Stomach (tissue), 9 donors: Measurements from ENCODE around the gene CTDSPL. TPM values are rescaled to one million over a fixed set of nuclear protein-coding genes. Genes with fewer than 3 reads are reported as not detected.

Experiments used
- DNase-seq, 2 donors: peaks; one replicate each; pipeline versions ENCODE4 v3.0.0 to v3.0.0-alpha.2; 2013 to 2019
- H3K27ac ChIP-seq, 5 donors: fragments of 200-600 bp in 4 of 5; sonication (generic) in 4 of 5; one replicate each; pipeline ENCODE4 v1.5.1; 2013 to 2019; ENCODE audit warnings: mild to moderate bottlenecking in 1 of 5, moderate library complexity in 1 of 5
- H3K27me3 ChIP-seq, 3 donors: fragments of 200-600 bp; sonication (generic); one replicate each; pipeline ENCODE4 v1.5.1; 2017 to 2019; ENCODE audit warnings: mixed run types in 1 of 3
- H3K36me3 ChIP-seq, 4 donors: fragments of 200-600 bp; sonication (generic); 1 replicate in 3 of 4; 2 replicates in 1 of 4; pipeline ENCODE4 v1.5.1; 2016 to 2019
- H3K4me1 ChIP-seq, 4 donors: fragments of 200-600 bp; sonication (generic); one replicate each; pipeline ENCODE4 v1.5.1; 2016 to 2019
- H3K4me3 ChIP-seq, 4 donors: fragments of 200-600 bp; sonication (generic) in 3 of 4; one replicate each; pipeline ENCODE4 v1.5.1; 2016 to 2019; ENCODE audit warnings: mild to moderate bottlenecking in 1 of 4
- H3K9me3 ChIP-seq, 4 donors: fragments of 200-600 bp; sonication (generic); one replicate each; pipeline ENCODE4 v1.5.1; 2016 to 2019
- CTCF ChIP-seq, 7 experiments: fragments of 450-650 bp in 4 of 7; fragments of 200-600 bp in 3 of 7; sonication (generic) in 3 of 7; IDR thresholded peaks; one replicate each; pipeline ENCODE4 v1.5.1; 2016 to 2019; ENCODE audit warnings: antibody characterized with exemption in 7 of 7, control low read depth in 2 of 7, mild to moderate bottlenecking in 1 of 7
- EP300 ChIP-seq: sonication (generic); formaldehyde crosslinking; IDR thresholded peaks from one replicate; pipeline ENCODE4 v1.6.1; 2017; ENCODE audit warnings: antibody characterized with exemption
- POLR2A ChIP-seq, 4 donors: fragments of 450-650 bp; IDR thresholded peaks; one replicate each; pipeline ENCODE4 v1.6.1; 2016; ENCODE audit warnings: antibody characterized with exemption in 4 of 4, control low read depth in 2 of 4, mild to moderate bottlenecking in 1 of 4, moderate library complexity in 1 of 4
- POLR2AphosphoS5 ChIP-seq, 3 donors: sonication (generic); formaldehyde crosslinking; IDR thresholded peaks; one replicate each; pipeline ENCODE4 v1.6.1; 2016; ENCODE audit warnings: antibody characterized with exemption in 3 of 3
- WGBS, 5 donors: extraction: QIAGEN DNeasy Blood & Tissue Kit in 3 of 5; methylation state at CpG; one replicate each; pipeline versions ENCODE4 v1.1.5 to v1.1.7; 2013 to 2018; 5-methylcytosine and 5-hydroxymethylcytosine counted together
- intact Hi-C: fragments of 100-400 bp; cut with DNase I; formaldehyde crosslinking; loops from one replicate; pipeline ENCODE4 v1.15.1; 2023; ENCODE audit warnings: low total_unique reads
- polyA plus RNA-seq, 3 donors: library from polyadenylated mRNA; stranded (reverse); fragments of 200-250 nt; gene quantifications; one replicate each; pipeline ENCODE4 v1.2.3, GENCODE V29; 2013
- total RNA-seq, 5 donors: library from RNA; depleted of rRNA; stranded (reverse); fragments of >200 nt; gene quantifications; one replicate each; pipeline versions ENCODE4 v1.1.0 to v1.2.3, GENCODE V29; 2014 to 2016
- donor health status: healthy with polysubstance abuse.
- donor health status: Bipolar disorder and iron deficiency.
- donor health status: healthy.

The CTDSPL gene
- total and polyA plus RNA-seq, 8 donors: 13.4 to 54.9 (median 30.2) TPM

- peak overlapping the region in 4 of 5 donors; percentile 68 to 91 (median 82) for H3K27ac ChIP-seq
- intact Hi-C loops: no loop called here
- peaks cover 36 to 72% (median 57%) of the 10 kb centered on the region in 4 donors for H3K4me1 ChIP-seq
- H3K36me3 ChIP-seq: no peaks in the 10 kb centered on the region
- WGBS, 5 donors: 85 to 90% (median 87%) methylated on average over 5 to 6 of the region's 6 CpGs
- H3K4me3 ChIP-seq: no peak overlapping the region
- TF ChIP-seq CTCF (IDR thresholded peaks at IDR 0.05) (no peak), POLR2A (IDR thresholded peaks at IDR 0.05) (no peak), POLR2AphosphoS5 (IDR thresholded peaks at IDR 0.05) (no peak), EP300 (no peak)
- DNase-seq: no peak
- H3K9me3 ChIP-seq: no peaks in the 10 kb centered on the region
- peaks cover 0 to 23% (median 0%) of the 10 kb centered on the region in 3 donors for H3K27me3 ChIP-seq
Measured at GRCh38 chr3:38027466-38028465, 166.1 kb downstream of the CTDSPL start.

- DNase-seq: peak in 1 of 2 donors; percentile 73
- H3K4me1 ChIP-seq: peaks cover 33 to 62% (median 49%) of the 10 kb centered on the region in 4 donors
- 19 to 33% (median 26%) methylated on average over 16 to 45 of the region's 45 CpGs for WGBS, 5 donors
- H3K36me3 ChIP-seq: no peaks in the 10 kb centered on the region
- peak overlapping the region; percentile 57 to 68 (median 66) for H3K4me3 ChIP-seq
- H3K27ac ChIP-seq: peak overlapping the region; percentile 18 to 91 (median 80)
- intact Hi-C loops: no loop called here
- H3K27me3 ChIP-seq: peaks cover 0 to 23% (median 0%) of the 10 kb centered on the region in 3 donors
- no peaks in the 10 kb centered on the region for H3K9me3 ChIP-seq
- TF ChIP-seq CTCF (IDR thresholded peaks at IDR 0.05) (no peak), EP300 (no peak), POLR2AphosphoS5 (IDR thresholded peaks at IDR 0.05) (no peak), POLR2A (IDR thresholded peaks at IDR 0.05) (no peak)
Measured at GRCh38 chr3:38028621-38029361, 167.1 kb downstream of the CTDSPL start.

GRCh38 chr3:38029400-38030125, 167.9 kb downstream of the CTDSPL start, which contains the start of gene PLCD1:
Gene PLCD1 (minus strand): TSS chr3:38029642. CDS start chr3:38029539, 103 bp downstream.
- H3K36me3 ChIP-seq: no peaks in the 10 kb centered on the region
- H3K27ac ChIP-seq: peak within 1 kb of the TSS; percentile 48 to 91 (median 80)
- 1 to 10% (median 2%) methylated on average over 18 to 75 of the region's 75 CpGs for WGBS, 5 donors
- H3K4me1 ChIP-seq: peaks cover 29 to 56% (median 44%) of the 10 kb centered on the region in 4 donors
- peak; percentile 71 to 94 for DNase-seq
- intact Hi-C loops: loop anchor here (10.0 kb wide), 1 partner anchor 115 kb away; no protein-coding TSS in a partner anchor
- no peaks in the 10 kb centered on the region for H3K9me3 ChIP-seq
- H3K4me3 ChIP-seq: peak within 1 kb of the TSS; percentile 57 to 68 (median 66)
- H3K27me3 ChIP-seq: peaks cover 0 to 23% (median 0%) of the 10 kb centered on the region in 3 donors
- no peak for TF ChIP-seq POLR2A (IDR thresholded peaks at IDR 0.05)
- TF ChIP-seq POLR2AphosphoS5 (IDR thresholded peaks at IDR 0.05): peak; percentile 6 to 25 (median 14)
- peak; percentile 6 for TF ChIP-seq EP300
- TF ChIP-seq CTCF (IDR thresholded peaks at IDR 0.05): peak in 1 of 7 experiments; percentile 11
